DND-41 (cell line): ENCODE data around the gene TREM1.

ENCODE experiments used
- ATAC-seq: fragments of 200-7000 bp; cut with Tn5 transposase; 3 replicates; pipeline ENCODE4 v1.9.1; 2021; ENCODE audit warnings: low read depth; ENCODE audit not compliant: insufficient read depth
- DNase-seq: peaks from one replicate; pipeline ENCODE4 v3.0.0-alpha.2; 2020
- H2AFZ ChIP-seq: 2 replicates; pipeline ENCODE4 v1.6.0; 2012; ENCODE audit warnings: low read depth, low read length
- H3K27ac ChIP-seq: 2 replicates; pipeline ENCODE4 v1.5.1; 2012; ENCODE audit warnings: low read length, inconsistent platforms
- H3K27me3 ChIP-seq: fragments of 200-600 bp; sonication (generic); 2 replicates; pipeline ENCODE4 v1.6.0; 2012; ENCODE audit warnings: low read length, mild to moderate bottlenecking, inconsistent platforms; ENCODE audit not compliant: insufficient read depth, poor library complexity
- H3K36me3 ChIP-seq: 2 replicates; pipeline ENCODE4 v1.5.1; 2012; ENCODE audit warnings: low read length, inconsistent platforms; ENCODE audit not compliant: insufficient read depth
- H3K4me1 ChIP-seq: 2 replicates; pipeline ENCODE4 v1.5.1; 2012; ENCODE audit warnings: mild to moderate bottlenecking, low read length; ENCODE audit not compliant: insufficient read depth
- H3K4me2 ChIP-seq: 2 replicates; pipeline ENCODE4 v1.6.0; 2012; ENCODE audit warnings: mild to moderate bottlenecking, moderate library complexity, low read length, inconsistent platforms; ENCODE audit not compliant: insufficient read depth
- H3K4me3 ChIP-seq, 2 experiments: fragments of 200-600 bp in 1 of 2; shearing (Covaris generic) in 1 of 2; 2 replicates each; pipeline ENCODE4 v1.5.1; 2012 to 2016; ENCODE audit warnings: inconsistent platforms in 2 of 2, low read length in 2 of 2, mild to moderate bottlenecking in 2 of 2, low read depth in 1 of 2, moderate library complexity in 1 of 2
- H3K79me2 ChIP-seq: 2 replicates; pipeline ENCODE4 v1.6.0; 2012; ENCODE audit warnings: low read length, inconsistent platforms; ENCODE audit not compliant: insufficient read depth
- H3K9ac ChIP-seq: 2 replicates; pipeline ENCODE4 v1.6.0; 2012; ENCODE audit warnings: low read depth, mild to moderate bottlenecking, inconsistent platforms, low read length, moderate library complexity
- H3K9me3 ChIP-seq: 2 replicates; pipeline ENCODE4 v1.5.1; 2012; ENCODE audit warnings: low read length, moderate library complexity, mild to moderate bottlenecking, inconsistent platforms; ENCODE audit not compliant: insufficient read depth, severe bottlenecking
- H4K20me1 ChIP-seq: 2 replicates; pipeline ENCODE4 v1.6.0; 2012; ENCODE audit warnings: low read length; ENCODE audit not compliant: insufficient read depth
- CTCF ChIP-seq: IDR thresholded peaks from 2 replicates; pipeline ENCODE4 v1.5.1; 2012; ENCODE audit warnings: borderline replicate concordance, low read length, moderate library complexity, mild to moderate bottlenecking; ENCODE audit not compliant: poor library complexity, severe bottlenecking; ENCODE audit errors: extremely low read depth
- EZH2 ChIP-seq: IDR thresholded peaks from 3 replicates; pipeline ENCODE4 v1.6.1; 2012; ENCODE audit warnings: borderline replicate concordance, low read depth, mild to moderate bottlenecking, moderate library complexity, low read length, inconsistent platforms; ENCODE audit not compliant: severe bottlenecking

TREM1 gene

GRCh38 chr6:41255638-41256246 is 30.7 kb downstream of the TREM1 start:
- Histone ChIP-seq H3K9me3 (no peaks in the 10 kb centered on the region), H3K36me3 (no peaks in the 10 kb centered on the region), H4K20me1 (no peaks in the 10 kb centered on the region), H3K4me1 (peaks cover 4% of the 10 kb centered on the region; the same call in 1 of the 2 replicates), H3K4me2 (no peak overlapping the region), H3K4me3 (no peak overlapping the region), H3K27me3 (no peaks in the 10 kb centered on the region), H2AFZ (no peak overlapping the region), H3K9ac (no peak overlapping the region), H3K27ac (no peak overlapping the region), H3K79me2 (no peaks in the 10 kb centered on the region)
- DNase-seq (no peak), ATAC-seq (peak; percentile 52)
- TF ChIP-seq CTCF (no peak), EZH2 (no peak)

GRCh38 chr6:41255110-41255509 is 31.4 kb downstream of the TREM1 start:
- no peak overlapping the region for H3K4me3 ChIP-seq

GRCh38 chr6:41252401-41253169 is 33.9 kb downstream of the TREM1 start:
- Histone ChIP-seq H3K9ac (no peak overlapping the region), H3K27ac (no peak overlapping the region), H3K79me2 (no peaks in the 10 kb centered on the region), H3K27me3 (no peaks in the 10 kb centered on the region), H3K9me3 (no peaks in the 10 kb centered on the region), H2AFZ (no peak overlapping the region), H3K4me2 (no peak overlapping the region), H3K36me3 (no peaks in the 10 kb centered on the region), H3K4me3 (no peak overlapping the region), H3K4me1 (peaks cover 22% of the 10 kb centered on the region), H4K20me1 (no peaks in the 10 kb centered on the region)
- DNase-seq (no peak), ATAC-seq (no peak)
- no peak for TF ChIP-seq EZH2
- no peak for TF ChIP-seq CTCF

More at GRCh38 chr6:41255110-41255509, 31.4 kb downstream of the TREM1 start:
- ATAC-seq = no peak
- no peak for DNase-seq
- no peaks in the 10 kb centered on the region for H3K79me2 ChIP-seq
- H3K36me3 ChIP-seq = no peaks in the 10 kb centered on the region
- H3K27me3 ChIP-seq = no peaks in the 10 kb centered on the region
- no peak overlapping the region for H2AFZ ChIP-seq
- no peaks in the 10 kb centered on the region for H4K20me1 ChIP-seq
- peak overlapping the region; percentile 24; the same call in 1 of the 2 replicates for H3K27ac ChIP-seq
- no peak overlapping the region for H3K4me2 ChIP-seq
- TF ChIP-seq CTCF = no peak
- no peak for TF ChIP-seq EZH2
- no peak overlapping the region for H3K9ac ChIP-seq
- no peaks in the 10 kb centered on the region for H3K9me3 ChIP-seq
- H3K4me1 ChIP-seq = peaks cover 4% of the 10 kb centered on the region; the same call in 1 of the 2 replicates
